CD14-positive monocyte (primary cell): ENCODE data around the gene CRY1. TPM values are rescaled to one million over a fixed set of nuclear protein-coding genes. Genes with fewer than 3 reads are reported as not detected.
A peak's percentile ranks its signal among the peaks of the same experiment; 100 is the strongest.

Experiments used
- DNase-seq, 3 donors: peaks; one replicate each; pipeline ENCODE4 v3.0.0-alpha.2; 2011 to 2022
- H2AFZ ChIP-seq: 2 replicates; pipeline ENCODE4 v1.6.0; 2012; ENCODE audit warnings: mild to moderate bottlenecking, low read depth, low read length, inconsistent platforms; ENCODE audit not compliant: insufficient read depth, poor library complexity, severe bottlenecking
- H3K27ac ChIP-seq, 2 donors: 1 replicate in 1 of 2; 2 replicates in 1 of 2; pipeline ENCODE4 v1.5.1; 2012 to 2013; ENCODE audit warnings: low read length in 2 of 2, control low read depth in 1 of 2, inconsistent platforms in 1 of 2, low read depth in 1 of 2, mild to moderate bottlenecking in 1 of 2
- H3K27me3 ChIP-seq, 2 donors: one replicate each; pipeline versions ENCODE4 v1.6.0 to v1.6.1; 2011 to 2013; ENCODE audit warnings: low read length in 2 of 2; ENCODE audit not compliant: control insufficient read depth in 2 of 2, insufficient read depth in 2 of 2
- H3K36me3 ChIP-seq, 2 donors: replicated peaks in 1 of 2; 1 replicate in 1 of 2; 2 replicates in 1 of 2; pipeline versions ENCODE4 v1.5.1 to v1.6.1; 2012 to 2013; ENCODE audit warnings: low read length in 2 of 2, control low read depth in 1 of 2, inconsistent platforms in 1 of 2, mild to moderate bottlenecking in 1 of 2; ENCODE audit not compliant: insufficient read depth in 2 of 2, control insufficient read depth in 1 of 2
- H3K4me1 ChIP-seq, 2 donors: 1 replicate in 1 of 2; 2 replicates in 1 of 2; pipeline versions ENCODE4 v1.5.1 to v1.6.1; 2012 to 2013; ENCODE audit warnings: low read length in 2 of 2, control low read depth in 1 of 2, inconsistent platforms in 1 of 2, mild to moderate bottlenecking in 1 of 2, moderate library complexity in 1 of 2; ENCODE audit not compliant: insufficient read depth in 2 of 2, control insufficient read depth in 1 of 2
- H3K4me2 ChIP-seq: replicated peaks from 2 replicates; pipeline ENCODE3; 2012; ENCODE audit warnings: low read length, moderate library complexity, mild to moderate bottlenecking; ENCODE audit not compliant: poor library complexity, severe bottlenecking; ENCODE audit errors: extremely low read depth
- H3K4me3 ChIP-seq, 3 experiments: fragments of 200-600 bp in 1 of 3; sonication (generic) in 1 of 3; replicated peaks in 1 of 3; 1 replicate in 2 of 3; 2 replicates in 1 of 3; pipeline ENCODE4 v1.5.1; 2011 to 2013; ENCODE audit warnings: low read length in 3 of 3, mild to moderate bottlenecking in 3 of 3, control low read depth in 2 of 3, low read depth in 2 of 3, inconsistent platforms in 1 of 3, moderate library complexity in 1 of 3
- H3K79me2 ChIP-seq: 2 replicates; pipeline ENCODE4 v1.6.0; 2012; ENCODE audit warnings: mild to moderate bottlenecking, control low read depth, inconsistent platforms, low read length, moderate library complexity; ENCODE audit not compliant: insufficient read depth
- H3K9ac ChIP-seq: 2 replicates; pipeline ENCODE4 v1.6.0; 2017; ENCODE audit warnings: low read length, mild to moderate bottlenecking; ENCODE audit not compliant: insufficient read depth, poor library complexity, severe bottlenecking
- H3K9me3 ChIP-seq, 2 donors: replicated peaks in 1 of 2; 1 replicate in 1 of 2; 2 replicates in 1 of 2; pipeline versions ENCODE4 v1.5.1 to v1.6.1; 2012 to 2013; ENCODE audit warnings: low read length in 2 of 2, control low read depth in 1 of 2; ENCODE audit not compliant: control insufficient read depth in 1 of 2, insufficient read depth in 1 of 2
- H4K20me1 ChIP-seq: 2 replicates; pipeline ENCODE4 v1.6.0; 2012; ENCODE audit warnings: mild to moderate bottlenecking, low read length, control low read depth, moderate library complexity; ENCODE audit not compliant: insufficient read depth
- H3K27ac Mint-ChIP-seq, 7 donors: one replicate each; pipeline ENCODE4 v1.8.0; 2020; ENCODE audit warnings: mild to moderate bottlenecking in 7 of 7, mixed read lengths in 7 of 7, moderate library complexity in 6 of 7, inconsistent platforms in 2 of 7
- H3K27me3 Mint-ChIP-seq, 3 donors: one replicate each; pipeline ENCODE4 v1.8.0; 2021 to 2022; ENCODE audit warnings: low read depth in 3 of 3, mild to moderate bottlenecking in 3 of 3, mixed read lengths in 3 of 3, moderate library complexity in 3 of 3, inconsistent platforms in 1 of 3
- H3K36me3 Mint-ChIP-seq, 2 donors: one replicate each; pipeline ENCODE4 v1.8.0; 2020; ENCODE audit warnings: mixed read lengths in 2 of 2, inconsistent platforms in 1 of 2, mild to moderate bottlenecking in 1 of 2
- H3K4me1 Mint-ChIP-seq: one replicate; pipeline ENCODE4 v1.8.0; 2020; ENCODE audit warnings: mild to moderate bottlenecking, mixed read lengths
- H3K4me3 Mint-ChIP-seq, 2 donors: one replicate each; pipeline ENCODE4 v1.8.0; 2020; ENCODE audit warnings: mild to moderate bottlenecking in 2 of 2, mixed read lengths in 2 of 2, moderate library complexity in 1 of 2
- H3K9me3 Mint-ChIP-seq, 7 donors: one replicate each; pipeline ENCODE4 v1.8.0; 2020 to 2022; ENCODE audit warnings: mixed read lengths in 7 of 7, mild to moderate bottlenecking in 6 of 7, moderate library complexity in 6 of 7, inconsistent platforms in 2 of 7
- CTCF ChIP-seq: fragments of 200-600 bp; IDR thresholded peaks from one replicate; pipeline ENCODE4 v1.8.0; 2022; ENCODE audit warnings: antibody characterized with exemption, mild to moderate bottlenecking
- WGBS: methylation state at CpG from one replicate; pipeline ENCODE4 v1.1.5; 2013; ENCODE audit warnings: missing lambda C conversion rate; ENCODE audit not compliant: insufficient coverage; 5-methylcytosine and 5-hydroxymethylcytosine counted together
- intact Hi-C, 2 donors: fragments of 100-400 bp; cut with micrococcal nuclease; formaldehyde crosslinking; loops; one replicate each; pipeline versions ENCODE4 v1.15.0 to v1.15.1; 2023
- polyA plus RNA-seq, 3 donors: library from polyadenylated mRNA; depleted of rRNA in 1 of 3; unstranded in 2 of 3; stranded (reverse) in 1 of 3; fragments of 300-500 nt in 2 of 3; fragments of >200 nt in 1 of 3; fragmentation: Illumina TruSeq in 2 of 3; gene quantifications; 1 replicate in 2 of 3; 2 replicates in 1 of 3; pipeline ENCODE4 v1.2.3, GENCODE V29; 2012 to 2021

CRY1 gene
- polyA plus RNA-seq, 3 donors = 3.8 to 7.7 (median 5.8) TPM

GRCh38 chr12:106956048-106956578 is 137.2 kb downstream of the CRY1 start:
- H3K9me3 ChIP-seq = no peaks in the 10 kb centered on the region
- intact Hi-C loops = no loop called here
- H3K27ac Mint-ChIP-seq = peak overlapping the region in 3 of 7 donors; percentile 30 to 66 (median 66)
- no peaks in the 10 kb centered on the region for H3K36me3 ChIP-seq
- peaks cover 25% of the 10 kb centered on the region for H3K79me2 ChIP-seq
- peaks cover 10 to 28% of the 10 kb centered on the region in 2 donors for H3K4me1 ChIP-seq
- WGBS = 0% methylated on average over 22 of the region's 34 CpGs
- TF ChIP-seq CTCF = no peak
- peaks cover 0 to 6% of the 10 kb centered on the region in 2 donors for H3K36me3 Mint-ChIP-seq
- peak overlapping the region in 1 of 2 donors; percentile 0 for H3K27ac ChIP-seq
- H3K27me3 Mint-ChIP-seq = peaks cover 40 to 62% (median 44%) of the 10 kb centered on the region in 3 donors
- DNase-seq = peak in 2 of 3 donors; percentile 2 to 9
- peak overlapping the region; percentile 45 to 90 (median 63) for H3K4me3 ChIP-seq
- peak overlapping the region; percentile 78 for H2AFZ ChIP-seq
- H3K4me3 Mint-ChIP-seq = peak overlapping the region; percentile 97
- H4K20me1 ChIP-seq = no peaks in the 10 kb centered on the region
- H3K27me3 ChIP-seq = peaks cover 31 to 43% of the 10 kb centered on the region in 2 donors
- peaks cover 21% of the 10 kb centered on the region for H3K4me1 Mint-ChIP-seq
- H3K9ac ChIP-seq = peak overlapping the region; percentile 65
- peaks cover 0 to 8% (median 3%) of the 10 kb centered on the region in 7 donors for H3K9me3 Mint-ChIP-seq
- peak overlapping the region; percentile 99 for H3K4me2 ChIP-seq

GRCh38 chr12:106955377-106956047 is 137.8 kb downstream of the CRY1 start, which contains the start of gene TMEM263:
Gene TMEM263, plus strand, starts transcription at chr12:106955907. Its CDS starts 11,210 bp downstream, at chr12:106967117.
- H3K4me3 Mint-ChIP-seq = peak within 1 kb of the TSS; percentile 97
- peaks cover 45 to 68% (median 49%) of the 10 kb centered on the region in 3 donors for H3K27me3 Mint-ChIP-seq
- TF ChIP-seq CTCF = no peak
- peaks cover 21% of the 10 kb centered on the region for H3K4me1 Mint-ChIP-seq
- peaks cover 31 to 49% of the 10 kb centered on the region in 2 donors for H3K27me3 ChIP-seq
- peak within 1 kb of the TSS in 1 of 2 donors; percentile 0 for H3K27ac ChIP-seq
- peak within 1 kb of the TSS; percentile 78 for H2AFZ ChIP-seq
- H3K9me3 Mint-ChIP-seq = peaks cover 0 to 8% (median 3%) of the 10 kb centered on the region in 7 donors
- under 1% methylated on average over 88 of the region's 88 CpGs for WGBS
- peak within 1 kb of the TSS; percentile 99 for H3K4me2 ChIP-seq
- peak within 1 kb of the TSS; percentile 45 to 90 (median 63) for H3K4me3 ChIP-seq
- peak within 1 kb of the TSS in 5 of 7 donors; percentile 16 to 72 (median 66) for H3K27ac Mint-ChIP-seq
- peaks cover 0 to 6% of the 10 kb centered on the region in 2 donors for H3K36me3 Mint-ChIP-seq
- DNase-seq = peak; percentile 6 to 33 (median 15)
- H3K79me2 ChIP-seq = peaks cover 22% of the 10 kb centered on the region
- peak within 1 kb of the TSS; percentile 65 for H3K9ac ChIP-seq
- H3K9me3 ChIP-seq = no peaks in the 10 kb centered on the region
- intact Hi-C loops = no loop called here
- H3K4me1 ChIP-seq = peaks cover 10 to 28% of the 10 kb centered on the region in 2 donors
- H4K20me1 ChIP-seq = no peaks in the 10 kb centered on the region
- H3K36me3 ChIP-seq = no peaks in the 10 kb centered on the region
